ENCODE measurements around the gene BBOF1.

The BBOF1 gene

GRCh38 chr14:74081491-74081890, 62.3 kb downstream of the BBOF1 start:
- WGBS, 2 donors (ENCODE audit: extremely low coverage in 2 of 2, insufficient read length in 2 of 2, insufficient replicate concordance in 1 of 2) = no CpG with 5 or more reads among the region's 3 CpGs
- H3K79me1 ChIP-seq (ENCODE audit: low read depth, low read length) = no peaks in the 10 kb centered on the region
- H2AFZ ChIP-seq (ENCODE audit: low read length) = no peak overlapping the region
- DNase-seq (ENCODE audit: low spot score) = no peak
- no peak overlapping the region for H3K4me3 ChIP-seq (ENCODE audit: low read length in 2 of 2)
- H2BK15ac ChIP-seq (ENCODE audit: low read length) = no peak overlapping the region
- H3K4ac ChIP-seq (ENCODE audit: low read length) = no peak overlapping the region
- H3K4me1 ChIP-seq (ENCODE audit: control insufficient read depth in 2 of 2, insufficient read depth in 1 of 2, low read depth in 1 of 2, low read length in 2 of 2) = peaks cover 7 to 10% of the 10 kb centered on the region in 2 donors
- no peaks in the 10 kb centered on the region for H3K27me3 ChIP-seq (ENCODE audit: control insufficient read depth in 3 of 3, insufficient read depth in 3 of 3, low read depth in 1 of 3, low read length in 3 of 3)
- H3K4me2 ChIP-seq (ENCODE audit: insufficient read depth, low read length, poor library complexity, severe bottlenecking) = no peak overlapping the region
- H3K23ac ChIP-seq (ENCODE audit: low read depth, low read length, poor library complexity) = no peak overlapping the region
- H2BK12ac ChIP-seq (ENCODE audit: low read length) = no peak overlapping the region
- no peak overlapping the region for H4K8ac ChIP-seq (ENCODE audit: low read depth, low read length)
- no peak overlapping the region for H4K91ac ChIP-seq (ENCODE audit: low read depth, low read length, poor library complexity)
- H3K18ac ChIP-seq (ENCODE audit: low read length) = no peak overlapping the region
- H3K9ac ChIP-seq (ENCODE audit: low read depth, low read length, poor library complexity) = no peak overlapping the region
- H2BK120ac ChIP-seq (ENCODE audit: low read depth, low read length) = no peak overlapping the region
- no peak overlapping the region for H3K27ac ChIP-seq (replicated peaks; ENCODE audit: low read length)
- H3K14ac ChIP-seq (ENCODE audit: low read length) = no peak overlapping the region
- no peak overlapping the region for H2BK5ac ChIP-seq (ENCODE audit: low read length)
- H3K36me3 ChIP-seq (replicated peaks in 1 of 2; ENCODE audit: control insufficient read depth in 2 of 2, insufficient read depth in 2 of 2, low read length in 2 of 2) = no peaks in the 10 kb centered on the region
- H2AK5ac ChIP-seq (ENCODE audit: low read depth, low read length) = no peak overlapping the region
- no peaks in the 10 kb centered on the region for H3K9me3 ChIP-seq (replicated peaks in 1 of 2; ENCODE audit: control insufficient read depth in 2 of 2, insufficient read depth in 1 of 2, low read depth in 1 of 2, low read length in 2 of 2)

DNA sequence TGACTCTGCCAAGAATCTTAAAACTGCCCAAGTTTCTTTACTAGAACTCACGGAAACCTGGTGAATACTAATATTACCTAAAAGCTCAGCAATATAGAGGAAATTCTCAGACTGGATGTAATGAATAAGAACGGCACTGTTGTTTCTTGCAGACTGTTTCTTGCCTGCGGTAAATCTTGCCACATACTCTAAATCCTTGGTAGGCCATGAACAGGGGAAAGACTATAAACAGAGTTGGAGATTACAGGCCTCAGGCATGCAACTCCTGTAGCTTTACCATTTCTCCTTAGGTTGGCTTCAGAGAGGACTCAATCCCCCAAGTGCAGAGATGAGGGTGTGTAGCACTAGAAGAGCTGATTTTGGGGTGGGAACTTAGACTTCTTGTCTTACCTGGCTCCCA, 64.0 kb downstream of the BBOF1 start:
- Histone ChIP-seq H4K8ac (ENCODE audit: low read depth, low read length) (no peak overlapping the region), H3K4ac (ENCODE audit: low read length) (no peak overlapping the region), H2BK12ac (ENCODE audit: low read length) (no peak overlapping the region), H2BK5ac (ENCODE audit: low read length) (no peak overlapping the region), H3K14ac (ENCODE audit: low read length) (no peak overlapping the region), H2AK5ac (ENCODE audit: low read depth, low read length) (no peak overlapping the region), H3K79me1 (ENCODE audit: low read depth, low read length) (no peaks in the 10 kb centered on the region), H2BK15ac (ENCODE audit: low read length) (no peak overlapping the region), H3K4me1 (ENCODE audit: control insufficient read depth in 2 of 2, insufficient read depth in 1 of 2, low read depth in 1 of 2, low read length in 2 of 2) (peaks cover 3 to 10% of the 10 kb centered on the region in 2 donors), H3K18ac (ENCODE audit: low read length) (no peak overlapping the region), H4K91ac (ENCODE audit: low read depth, low read length, poor library complexity) (no peak overlapping the region), H3K36me3 (replicated peaks in 1 of 2; ENCODE audit: control insufficient read depth in 2 of 2, insufficient read depth in 2 of 2, low read length in 2 of 2) (no peaks in the 10 kb centered on the region), H3K9me3 (replicated peaks in 1 of 2; ENCODE audit: control insufficient read depth in 2 of 2, insufficient read depth in 1 of 2, low read depth in 1 of 2, low read length in 2 of 2) (no peaks in the 10 kb centered on the region), H3K4me2 (ENCODE audit: insufficient read depth, low read length, poor library complexity, severe bottlenecking) (peak overlapping the region; percentile 52), H3K4me3 (ENCODE audit: low read length in 2 of 2) (peak overlapping the region in 1 of 2 donors; percentile 79), H2AFZ (ENCODE audit: low read length) (peak overlapping the region; percentile 93), H3K23ac (ENCODE audit: low read depth, low read length, poor library complexity) (no peak overlapping the region), H3K9ac (ENCODE audit: low read depth, low read length, poor library complexity) (no peak overlapping the region), H3K27me3 (ENCODE audit: control insufficient read depth in 3 of 3, insufficient read depth in 3 of 3, low read depth in 1 of 3, low read length in 3 of 3) (no peaks in the 10 kb centered on the region), H2BK120ac (ENCODE audit: low read depth, low read length) (no peak overlapping the region), H3K27ac (replicated peaks; ENCODE audit: low read length) (no peak overlapping the region)
- WGBS, 2 donors (ENCODE audit: extremely low coverage in 2 of 2, insufficient read length in 2 of 2, insufficient replicate concordance in 1 of 2) = no CpG with 5 or more reads among the region's 3 CpGs
- DNase-seq (ENCODE audit: low spot score) = no peak

DNA sequence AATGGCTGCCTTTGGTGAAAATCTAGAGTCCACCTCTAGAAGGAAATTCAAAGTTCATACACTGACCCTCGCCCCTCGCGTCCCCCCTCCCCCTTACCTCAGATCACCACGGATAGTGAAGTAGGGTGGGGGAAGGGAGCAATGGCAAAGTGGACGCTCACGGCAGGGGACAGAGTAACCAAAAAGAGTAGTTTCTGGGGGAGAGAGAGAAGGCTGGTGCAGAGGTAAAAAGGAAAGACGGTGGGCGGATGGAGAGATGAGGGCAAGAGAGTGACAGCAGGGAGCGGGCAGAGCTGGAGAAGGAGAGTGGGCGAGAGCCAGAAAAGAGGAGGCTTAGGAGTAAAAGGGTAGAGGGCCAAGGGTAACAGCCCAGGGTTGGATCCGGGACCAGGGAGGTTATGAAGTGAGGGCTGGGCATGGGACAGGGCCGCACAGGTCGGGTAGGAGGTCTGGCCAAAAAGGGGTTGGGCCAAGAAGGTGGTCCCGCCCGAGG, 64.7 kb downstream of the BBOF1 start:
- no peak overlapping the region for H3K4ac ChIP-seq (ENCODE audit: low read length)
- WGBS, 2 donors (ENCODE audit: extremely low coverage in 2 of 2, insufficient read length in 2 of 2, insufficient replicate concordance in 1 of 2) = no CpG with 5 or more reads among the region's 15 CpGs
- DNase-seq (ENCODE audit: low spot score) = no peak

DNA sequence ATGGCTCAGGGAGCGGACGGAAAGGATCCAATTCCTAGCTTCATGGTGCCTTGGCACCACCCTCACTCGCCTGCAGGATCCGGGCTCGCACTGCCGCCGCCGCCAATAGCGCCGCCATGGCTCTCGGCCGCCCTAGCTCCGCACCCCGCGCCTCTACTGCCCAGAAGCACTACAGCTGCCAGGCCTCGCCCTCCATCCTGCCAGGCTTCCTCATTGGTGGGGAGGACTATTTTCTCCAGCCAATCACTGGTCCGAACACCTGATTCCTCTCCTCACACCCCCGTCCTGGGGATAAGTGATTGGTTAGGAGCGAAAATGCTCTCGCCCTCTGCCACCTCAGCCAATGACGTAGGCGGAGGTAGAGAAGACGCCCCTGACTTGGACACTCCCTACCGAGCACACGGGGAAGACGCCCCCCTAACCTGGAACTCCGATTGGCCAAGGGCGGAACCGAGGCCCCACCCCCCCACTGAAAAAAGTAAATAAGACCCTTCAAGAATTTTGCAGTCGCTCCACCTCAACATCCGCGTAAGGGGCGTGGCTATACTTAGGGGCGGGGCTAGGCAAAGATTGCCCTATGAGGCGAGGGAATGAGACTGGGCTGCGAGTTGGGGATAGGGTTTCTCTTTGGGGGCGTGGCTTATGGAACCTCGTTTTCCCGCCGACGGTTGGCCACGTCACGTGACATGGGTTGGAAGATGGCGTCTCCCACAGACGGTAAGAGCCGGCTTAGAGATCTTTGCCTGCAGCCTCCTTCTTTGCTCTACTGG, 65.3 kb downstream of the BBOF1 start, which contains the start of the genes ALDH6A1 and LIN52:
Gene ALDH6A1, minus strand, starts transcription at position 177 of the 770 bp plus-strand sequence. Its CDS starts 59 bp downstream, at position 118.
Gene LIN52, plus strand, starts transcription at position 680 of the 770 bp plus-strand sequence. Its CDS starts 19 bp downstream, at position 699.
- peak within 1 kb of the TSS; percentile 65 for H3K23ac ChIP-seq (ENCODE audit: low read depth, low read length, poor library complexity)
- H3K14ac ChIP-seq (ENCODE audit: low read length) = no peak within 1 kb of the TSS
- peak within 1 kb of the TSS; percentile 93 for H2AFZ ChIP-seq (ENCODE audit: low read length)
- H2BK120ac ChIP-seq (ENCODE audit: low read depth, low read length) = no peak within 1 kb of the TSS
- peak within 1 kb of the TSS; percentile 78 for H3K27ac ChIP-seq (replicated peaks; ENCODE audit: low read length)
- peak within 1 kb of the TSS; percentile 57 for H3K4me2 ChIP-seq (ENCODE audit: insufficient read depth, low read length, poor library complexity, severe bottlenecking)
- H2BK12ac ChIP-seq (ENCODE audit: low read length) = no peak within 1 kb of the TSS
- WGBS, 2 donors (ENCODE audit: extremely low coverage in 2 of 2, insufficient read length in 2 of 2, insufficient replicate concordance in 1 of 2) = no CpG with 5 or more reads among the region's 46 CpGs
- H2BK15ac ChIP-seq (ENCODE audit: low read length) = no peak within 1 kb of the TSS
- H3K9me3 ChIP-seq (replicated peaks in 1 of 2; ENCODE audit: control insufficient read depth in 2 of 2, insufficient read depth in 1 of 2, low read depth in 1 of 2, low read length in 2 of 2) = no peaks in the 10 kb centered on the region
- no peak within 1 kb of the TSS for H4K8ac ChIP-seq (ENCODE audit: low read depth, low read length)
- H3K18ac ChIP-seq (ENCODE audit: low read length) = peak within 1 kb of the TSS; percentile 78
- H3K4ac ChIP-seq (ENCODE audit: low read length) = no peak within 1 kb of the TSS
- no peak within 1 kb of the TSS for H2AK5ac ChIP-seq (ENCODE audit: low read depth, low read length)
- H2BK5ac ChIP-seq (ENCODE audit: low read length) = peak within 1 kb of the TSS; percentile 25
- peak within 1 kb of the TSS; percentile 82 for H3K9ac ChIP-seq (ENCODE audit: low read depth, low read length, poor library complexity)
- H3K36me3 ChIP-seq (replicated peaks in 1 of 2; ENCODE audit: control insufficient read depth in 2 of 2, insufficient read depth in 2 of 2, low read length in 2 of 2) = no peaks in the 10 kb centered on the region
- peak within 1 kb of the TSS; percentile 79 to 98 for H3K4me3 ChIP-seq (ENCODE audit: low read length in 2 of 2)
- H3K27me3 ChIP-seq (ENCODE audit: control insufficient read depth in 3 of 3, insufficient read depth in 3 of 3, low read depth in 1 of 3, low read length in 3 of 3) = no peaks in the 10 kb centered on the region
- peaks cover 2 to 10% of the 10 kb centered on the region in 2 donors for H3K4me1 ChIP-seq (ENCODE audit: control insufficient read depth in 2 of 2, insufficient read depth in 1 of 2, low read depth in 1 of 2, low read length in 2 of 2)
- no peak within 1 kb of the TSS for H4K91ac ChIP-seq (ENCODE audit: low read depth, low read length, poor library complexity)
- H3K79me1 ChIP-seq (ENCODE audit: low read depth, low read length) = no peaks in the 10 kb centered on the region
- peak; percentile 100 for DNase-seq (ENCODE audit: low spot score)

More for the DNA sequence above, 64.7 kb downstream of the BBOF1 start:
- Histone ChIP-seq H3K79me1 (ENCODE audit: low read depth, low read length) (no peaks in the 10 kb centered on the region), H3K4me1 (ENCODE audit: control insufficient read depth in 2 of 2, insufficient read depth in 1 of 2, low read depth in 1 of 2, low read length in 2 of 2) (peaks cover 2 to 10% of the 10 kb centered on the region in 2 donors), H3K9me3 (replicated peaks in 1 of 2; ENCODE audit: control insufficient read depth in 2 of 2, insufficient read depth in 1 of 2, low read depth in 1 of 2, low read length in 2 of 2) (no peaks in the 10 kb centered on the region), H2AFZ (ENCODE audit: low read length) (peak overlapping the region; percentile 93), H4K8ac (ENCODE audit: low read depth, low read length) (no peak overlapping the region), H2BK15ac (ENCODE audit: low read length) (no peak overlapping the region), H2BK12ac (ENCODE audit: low read length) (no peak overlapping the region), H3K27ac (replicated peaks; ENCODE audit: low read length) (peak overlapping the region; percentile 78), H3K36me3 (replicated peaks in 1 of 2; ENCODE audit: control insufficient read depth in 2 of 2, insufficient read depth in 2 of 2, low read length in 2 of 2) (no peaks in the 10 kb centered on the region), H3K18ac (ENCODE audit: low read length) (peak overlapping the region; percentile 78), H4K91ac (ENCODE audit: low read depth, low read length, poor library complexity) (no peak overlapping the region), H3K23ac (ENCODE audit: low read depth, low read length, poor library complexity) (no peak overlapping the region), H2BK5ac (ENCODE audit: low read length) (peak overlapping the region; percentile 25), H3K4me3 (ENCODE audit: low read length in 2 of 2) (peak overlapping the region; percentile 79 to 98), H3K4me2 (ENCODE audit: insufficient read depth, low read length, poor library complexity, severe bottlenecking) (peak overlapping the region; percentile 52), H3K14ac (ENCODE audit: low read length) (no peak overlapping the region), H3K27me3 (ENCODE audit: control insufficient read depth in 3 of 3, insufficient read depth in 3 of 3, low read depth in 1 of 3, low read length in 3 of 3) (no peaks in the 10 kb centered on the region), H2BK120ac (ENCODE audit: low read depth, low read length) (no peak overlapping the region), H2AK5ac (ENCODE audit: low read depth, low read length) (no peak overlapping the region), H3K9ac (ENCODE audit: low read depth, low read length, poor library complexity) (peak overlapping the region; percentile 82)
